DND-41 (cell line): ENCODE results near the gene ITPR2.

Source experiments
- CTCF ChIP-seq: IDR thresholded peaks from 2 replicates; pipeline ENCODE4 v1.5.1; 2012; ENCODE audit warnings: borderline replicate concordance, low read length, moderate library complexity, mild to moderate bottlenecking; ENCODE audit not compliant: poor library complexity, severe bottlenecking; ENCODE audit errors: extremely low read depth
- EZH2 ChIP-seq: IDR thresholded peaks from 3 replicates; pipeline ENCODE4 v1.6.1; 2012; ENCODE audit warnings: borderline replicate concordance, low read depth, mild to moderate bottlenecking, moderate library complexity, low read length, inconsistent platforms; ENCODE audit not compliant: severe bottlenecking

- TF ChIP-seq CTCF = no peak
- TF ChIP-seq EZH2 = no peak
Measured at GRCh38 chr12:26818636-26819035, 14.4 kb downstream of the ITPR2 start.
